HEK293 (cell line): ENCODE measurements around the gene CD37.

Source experiments
- KLF9 ChIP-seq: fragments of 450-650 bp; formaldehyde crosslinking; IDR thresholded peaks from 2 replicates; pipeline ENCODE4 v1.5.1; 2016; ENCODE audit warnings: missing biosample characterization, missing genetic modification characterization, low read depth
- MZF1 ChIP-seq: fragments of 450-650 bp; formaldehyde crosslinking; IDR thresholded peaks from 2 replicates; pipeline ENCODE4 v1.5.1; 2017; ENCODE audit warnings: missing biosample characterization, missing genetic modification characterization, borderline replicate concordance
- PATZ1 ChIP-seq: fragments of 450-650 bp; formaldehyde crosslinking; IDR thresholded peaks from 2 replicates; pipeline ENCODE4 v1.5.1; 2016; ENCODE audit warnings: missing biosample characterization, missing genetic modification characterization
- SP2 ChIP-seq: fragments of 450-650 bp; formaldehyde crosslinking; IDR thresholded peaks from 2 replicates; pipeline ENCODE4 v1.5.1; 2016; ENCODE audit warnings: missing biosample characterization, missing genetic modification characterization
- ZBTB21 ChIP-seq: fragments of 450-650 bp; formaldehyde crosslinking; IDR thresholded peaks from 2 replicates; pipeline ENCODE4 v1.5.1; 2017; ENCODE audit warnings: missing biosample characterization, missing genetic modification characterization
- ZFHX2 ChIP-seq: fragments of 450-650 bp; formaldehyde crosslinking; conservative IDR thresholded peaks from 2 replicates; pipeline ENCODE4 v1.5.1; 2016; ENCODE audit warnings: missing biosample characterization, missing genetic modification characterization
- ZNF10 ChIP-seq: fragments of 450-650 bp; formaldehyde crosslinking; IDR thresholded peaks from 2 replicates; pipeline ENCODE4 v1.5.1; 2017; ENCODE audit warnings: missing biosample characterization, missing genetic modification characterization
- ZNF132 ChIP-seq: fragments of 450-650 bp; formaldehyde crosslinking; IDR thresholded peaks from 2 replicates; pipeline ENCODE4 v1.5.1; 2017; ENCODE audit warnings: missing biosample characterization, missing genetic modification characterization, borderline replicate concordance
- ZNF2 ChIP-seq: fragments of 450-650 bp; formaldehyde crosslinking; IDR thresholded peaks from 2 replicates; pipeline ENCODE4 v1.5.1; 2016; ENCODE audit warnings: missing biosample characterization, missing genetic modification characterization
- ZNF335 ChIP-seq: fragments of 450-650 bp; formaldehyde crosslinking; conservative IDR thresholded peaks from 2 replicates; pipeline ENCODE4 v1.5.1; 2016; ENCODE audit warnings: missing biosample characterization, missing genetic modification characterization
- ZNF426 ChIP-seq: fragments of 450-650 bp; formaldehyde crosslinking; IDR thresholded peaks from 2 replicates; pipeline ENCODE4 v1.5.1; 2017; ENCODE audit warnings: missing biosample characterization, missing genetic modification characterization, mild to moderate bottlenecking, inconsistent platforms, moderate library complexity
- ZNF473 ChIP-seq: fragments of 450-650 bp; formaldehyde crosslinking; IDR thresholded peaks from 2 replicates; pipeline ENCODE4 v1.5.1; 2017; ENCODE audit warnings: missing biosample characterization, missing genetic modification characterization
- ZNF514 ChIP-seq: fragments of 450-650 bp; formaldehyde crosslinking; IDR thresholded peaks from 2 replicates; pipeline ENCODE4 v1.5.1; 2016; ENCODE audit warnings: missing biosample characterization, missing genetic modification characterization
- ZNF518A ChIP-seq: fragments of 450-650 bp; formaldehyde crosslinking; conservative IDR thresholded peaks from 2 replicates; pipeline ENCODE4 v1.5.1; 2016; ENCODE audit warnings: low read depth, missing biosample characterization, missing genetic modification characterization
- ZNF623 ChIP-seq: fragments of 450-650 bp; formaldehyde crosslinking; IDR thresholded peaks from 2 replicates; pipeline ENCODE4 v1.5.1; 2016; ENCODE audit warnings: missing biosample characterization, missing genetic modification characterization
- ZXDB ChIP-seq: fragments of 450-650 bp; formaldehyde crosslinking; IDR thresholded peaks from 2 replicates; pipeline ENCODE4 v1.5.1; 2016; ENCODE audit warnings: missing biosample characterization, missing genetic modification characterization
- TF ChIP-seq, protein P1 (sequence below): fragments of 450-650 bp; formaldehyde crosslinking; IDR thresholded peaks from 2 replicates; pipeline ENCODE4 v1.5.1; 2016; ENCODE audit warnings: missing biosample characterization, missing genetic modification characterization
- TF ChIP-seq, protein P2 (sequence below): fragments of 450-650 bp; formaldehyde crosslinking; IDR thresholded peaks from 2 replicates; pipeline ENCODE4 v1.5.1; 2016; ENCODE audit warnings: missing biosample characterization, missing genetic modification characterization
- TF ChIP-seq, protein P3 (sequence below): fragments of 450-650 bp; formaldehyde crosslinking; IDR thresholded peaks from 2 replicates; pipeline ENCODE4 v1.5.1; 2016; ENCODE audit warnings: missing biosample characterization, missing genetic modification characterization
- TF ChIP-seq, protein P4 (sequence below): fragments of 450-650 bp; formaldehyde crosslinking; IDR thresholded peaks from 2 replicates; pipeline ENCODE4 v1.5.1; 2016; ENCODE audit warnings: missing biosample characterization, missing genetic modification characterization

Gene CD37

GRCh38 chr19:49362048-49362928 is 27.1 kb downstream of the CD37 start, which contains the start of gene TEAD2 (continued):
- TF ChIP-seq ZNF518A (no peak), PATZ1 (tag by site-specific recombination) (peak; percentile 52), ZXDB (tag by site-specific recombination) (no peak; the same call in 1 of the 2 replicates), ZFHX2 (tag by site-specific recombination) (peak; percentile 19; the same call in 1 of the 2 replicates), SP2 (tag by site-specific recombination) (peak; percentile 58), ZNF426 (tag by site-specific recombination) (no peak), ZNF623 (tag by site-specific recombination) (no peak), MZF1 (0 out of 2 replicates have a peak, but pooled peaks have one; percentile 51), KLF9 (tag by site-specific recombination) (peak; percentile 89), ZNF335 (tag by site-specific recombination) (peak; percentile 93), ZNF473 (tag by site-specific recombination) (no peak), ZNF2 (0 out of 2 replicates have a peak, but pooled peaks have one; percentile 26), ZNF10 (tag by site-specific recombination) (no peak), ZBTB21 (no peak), ZNF132 (tag by site-specific recombination) (no peak), ZNF514 (tag by site-specific recombination) (no peak)
- TF ChIP-seq, protein P1, sequence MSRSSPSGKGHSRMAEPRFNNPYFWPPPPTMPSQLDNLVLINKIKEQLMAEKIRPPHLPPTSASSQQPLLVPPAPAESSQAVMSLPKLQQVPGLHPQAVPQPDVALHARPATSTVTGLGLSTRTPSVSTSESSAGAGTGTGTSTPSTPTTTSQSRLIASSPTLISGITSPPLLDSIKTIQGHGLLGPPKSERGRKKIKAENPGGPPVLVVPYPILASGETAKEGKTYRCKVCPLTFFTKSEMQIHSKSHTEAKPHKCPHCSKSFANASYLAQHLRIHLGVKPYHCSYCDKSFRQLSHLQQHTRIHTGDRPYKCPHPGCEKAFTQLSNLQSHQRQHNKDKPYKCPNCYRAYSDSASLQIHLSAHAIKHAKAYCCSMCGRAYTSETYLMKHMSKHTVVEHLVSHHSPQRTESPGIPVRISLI, result peak; percentile 96
- TF ChIP-seq, protein P2, sequence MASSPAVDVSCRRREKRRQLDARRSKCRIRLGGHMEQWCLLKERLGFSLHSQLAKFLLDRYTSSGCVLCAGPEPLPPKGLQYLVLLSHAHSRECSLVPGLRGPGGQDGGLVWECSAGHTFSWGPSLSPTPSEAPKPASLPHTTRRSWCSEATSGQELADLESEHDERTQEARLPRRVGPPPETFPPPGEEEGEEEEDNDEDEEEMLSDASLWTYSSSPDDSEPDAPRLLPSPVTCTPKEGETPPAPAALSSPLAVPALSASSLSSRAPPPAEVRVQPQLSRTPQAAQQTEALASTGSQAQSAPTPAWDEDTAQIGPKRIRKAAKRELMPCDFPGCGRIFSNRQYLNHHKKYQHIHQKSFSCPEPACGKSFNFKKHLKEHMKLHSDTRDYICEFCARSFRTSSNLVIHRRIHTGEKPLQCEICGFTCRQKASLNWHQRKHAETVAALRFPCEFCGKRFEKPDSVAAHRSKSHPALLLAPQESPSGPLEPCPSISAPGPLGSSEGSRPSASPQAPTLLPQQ (tag by site-specific recombination), result 0 out of 2 replicates have a peak, but pooled peaks have one; percentile 16
- TF ChIP-seq, protein P3, sequence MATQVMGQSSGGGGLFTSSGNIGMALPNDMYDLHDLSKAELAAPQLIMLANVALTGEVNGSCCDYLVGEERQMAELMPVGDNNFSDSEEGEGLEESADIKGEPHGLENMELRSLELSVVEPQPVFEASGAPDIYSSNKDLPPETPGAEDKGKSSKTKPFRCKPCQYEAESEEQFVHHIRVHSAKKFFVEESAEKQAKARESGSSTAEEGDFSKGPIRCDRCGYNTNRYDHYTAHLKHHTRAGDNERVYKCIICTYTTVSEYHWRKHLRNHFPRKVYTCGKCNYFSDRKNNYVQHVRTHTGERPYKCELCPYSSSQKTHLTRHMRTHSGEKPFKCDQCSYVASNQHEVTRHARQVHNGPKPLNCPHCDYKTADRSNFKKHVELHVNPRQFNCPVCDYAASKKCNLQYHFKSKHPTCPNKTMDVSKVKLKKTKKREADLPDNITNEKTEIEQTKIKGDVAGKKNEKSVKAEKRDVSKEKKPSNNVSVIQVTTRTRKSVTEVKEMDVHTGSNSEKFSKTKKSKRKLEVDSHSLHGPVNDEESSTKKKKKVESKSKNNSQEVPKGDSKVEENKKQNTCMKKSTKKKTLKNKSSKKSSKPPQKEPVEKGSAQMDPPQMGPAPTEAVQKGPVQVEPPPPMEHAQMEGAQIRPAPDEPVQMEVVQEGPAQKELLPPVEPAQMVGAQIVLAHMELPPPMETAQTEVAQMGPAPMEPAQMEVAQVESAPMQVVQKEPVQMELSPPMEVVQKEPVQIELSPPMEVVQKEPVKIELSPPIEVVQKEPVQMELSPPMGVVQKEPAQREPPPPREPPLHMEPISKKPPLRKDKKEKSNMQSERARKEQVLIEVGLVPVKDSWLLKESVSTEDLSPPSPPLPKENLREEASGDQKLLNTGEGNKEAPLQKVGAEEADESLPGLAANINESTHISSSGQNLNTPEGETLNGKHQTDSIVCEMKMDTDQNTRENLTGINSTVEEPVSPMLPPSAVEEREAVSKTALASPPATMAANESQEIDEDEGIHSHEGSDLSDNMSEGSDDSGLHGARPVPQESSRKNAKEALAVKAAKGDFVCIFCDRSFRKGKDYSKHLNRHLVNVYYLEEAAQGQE, result 0 out of 2 replicates have a peak, but pooled peaks have one; percentile 10
- TF ChIP-seq, protein P4, sequence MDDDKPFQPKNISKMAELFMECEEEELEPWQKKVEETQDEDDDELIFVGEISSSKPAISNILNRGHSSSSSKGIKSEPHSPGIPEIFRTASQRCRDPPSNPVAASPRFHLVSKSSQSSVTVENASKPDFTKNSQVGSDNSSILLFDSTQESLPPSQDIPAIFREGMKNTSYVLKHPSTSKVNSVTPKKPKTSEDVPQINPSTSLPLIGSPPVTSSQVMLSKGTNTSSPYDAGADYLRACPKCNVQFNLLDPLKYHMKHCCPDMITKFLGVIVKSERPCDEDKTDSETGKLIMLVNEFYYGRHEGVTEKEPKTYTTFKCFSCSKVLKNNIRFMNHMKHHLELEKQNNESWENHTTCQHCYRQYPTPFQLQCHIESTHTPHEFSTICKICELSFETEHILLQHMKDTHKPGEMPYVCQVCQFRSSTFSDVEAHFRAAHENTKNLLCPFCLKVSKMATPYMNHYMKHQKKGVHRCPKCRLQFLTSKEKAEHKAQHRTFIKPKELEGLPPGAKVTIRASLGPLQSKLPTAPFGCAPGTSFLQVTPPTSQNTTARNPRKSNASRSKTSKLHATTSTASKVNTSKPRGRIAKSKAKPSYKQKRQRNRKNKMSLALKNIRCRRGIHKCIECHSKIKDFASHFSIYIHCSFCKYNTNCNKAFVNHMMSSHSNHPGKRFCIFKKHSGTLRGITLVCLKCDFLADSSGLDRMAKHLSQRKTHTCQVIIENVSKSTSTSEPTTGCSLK (tag by site-specific recombination), result no peak
